Measurements from ENCODE around the gene SPPL3. TPM values are rescaled to one million over a fixed set of nuclear protein-coding genes. Genes with fewer than 3 reads are reported as not detected.
A peak's percentile ranks its signal among the peaks of the same experiment; 100 is the strongest.

The SPPL3 gene
- total and polyA plus RNA-seq, 4 donors, result 14.2 to 52.3 (median 29.6) TPM

DNA sequence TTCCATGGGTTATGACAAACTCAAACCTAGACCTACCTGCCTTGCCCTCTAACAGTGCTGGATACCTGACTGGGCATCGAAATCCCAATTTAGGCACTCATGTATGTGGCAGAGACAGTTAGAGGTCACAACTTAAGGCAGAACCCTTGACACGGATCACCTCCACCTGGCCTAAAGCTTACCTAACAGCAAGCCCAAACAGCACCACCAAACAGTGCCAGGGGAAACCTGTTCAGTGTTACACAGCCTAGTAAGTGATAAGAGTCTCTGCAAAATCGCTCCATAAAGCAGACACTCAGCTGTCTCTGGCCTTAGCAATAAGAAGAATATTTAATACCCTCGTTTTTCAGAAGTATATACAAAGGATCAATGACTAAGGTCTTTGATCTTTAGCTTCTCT, 77.8 kb downstream of the SPPL3 start:
- Histone ChIP-seq H3K4me3 (no peak overlapping the region), H3K4me1 (ENCODE audit: control insufficient read depth in 5 of 5, insufficient read depth in 5 of 5, low read length in 5 of 5) (peaks cover 0 to 28% (median 5%) of the 10 kb centered on the region in 5 donors), H3K9me3 (ENCODE audit: control insufficient read depth in 4 of 4, insufficient read depth in 3 of 4, low read length in 3 of 4) (no peaks in the 10 kb centered on the region), H3K36me3 (ENCODE audit: control insufficient read depth in 4 of 4, insufficient read depth in 4 of 4, low read length in 4 of 4) (no peaks in the 10 kb centered on the region), H3K9ac (ENCODE audit: insufficient read depth in 1 of 2, low read length in 2 of 2) (no peak overlapping the region), H3K27me3 (ENCODE audit: control insufficient read depth in 3 of 3, insufficient read depth in 3 of 3, low read length in 2 of 3) (no peaks in the 10 kb centered on the region), H3K27ac (ENCODE audit: low read depth in 1 of 2, low read length in 1 of 2) (peak overlapping the region in 1 of 2 donors; percentile 24)
- no peak for DNase-seq
- TF ChIP-seq, protein P1, sequence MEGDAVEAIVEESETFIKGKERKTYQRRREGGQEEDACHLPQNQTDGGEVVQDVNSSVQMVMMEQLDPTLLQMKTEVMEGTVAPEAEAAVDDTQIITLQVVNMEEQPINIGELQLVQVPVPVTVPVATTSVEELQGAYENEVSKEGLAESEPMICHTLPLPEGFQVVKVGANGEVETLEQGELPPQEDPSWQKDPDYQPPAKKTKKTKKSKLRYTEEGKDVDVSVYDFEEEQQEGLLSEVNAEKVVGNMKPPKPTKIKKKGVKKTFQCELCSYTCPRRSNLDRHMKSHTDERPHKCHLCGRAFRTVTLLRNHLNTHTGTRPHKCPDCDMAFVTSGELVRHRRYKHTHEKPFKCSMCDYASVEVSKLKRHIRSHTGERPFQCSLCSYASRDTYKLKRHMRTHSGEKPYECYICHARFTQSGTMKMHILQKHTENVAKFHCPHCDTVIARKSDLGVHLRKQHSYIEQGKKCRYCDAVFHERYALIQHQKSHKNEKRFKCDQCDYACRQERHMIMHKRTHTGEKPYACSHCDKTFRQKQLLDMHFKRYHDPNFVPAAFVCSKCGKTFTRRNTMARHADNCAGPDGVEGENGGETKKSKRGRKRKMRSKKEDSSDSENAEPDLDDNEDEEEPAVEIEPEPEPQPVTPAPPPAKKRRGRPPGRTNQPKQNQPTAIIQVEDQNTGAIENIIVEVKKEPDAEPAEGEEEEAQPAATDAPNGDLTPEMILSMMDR (IDR thresholded peaks at IDR 0.05; ENCODE audit: control extremely low read depth, extremely low read depth), result no peak
- no peak for ATAC-seq (ENCODE audit: insufficient read depth, low FRiP score)
- 76 to 79% methylated on average over 4 of the region's 4 CpGs for WGBS, 2 donors

DNA sequence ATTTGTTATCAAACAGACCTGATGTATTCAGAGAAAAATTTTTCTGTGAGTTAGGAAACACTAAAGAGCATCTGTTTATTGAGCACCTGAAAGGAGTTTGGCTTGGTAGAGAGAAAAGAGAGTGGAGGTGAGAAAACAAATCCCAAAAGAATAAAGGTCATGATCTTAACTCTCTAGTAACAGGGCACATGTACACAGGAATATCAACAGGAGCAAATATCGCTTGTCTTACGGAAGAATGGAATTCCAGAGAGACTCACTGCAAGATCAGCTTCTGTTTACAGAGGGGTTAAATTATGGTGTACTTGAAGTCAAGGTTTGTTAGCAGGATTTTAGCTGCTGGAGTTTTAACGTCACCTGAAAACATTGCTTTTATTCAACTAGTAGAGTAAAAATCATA, 78.8 kb downstream of the SPPL3 start:
- TF ChIP-seq, protein P1 (IDR thresholded peaks at IDR 0.05; ENCODE audit: control extremely low read depth, extremely low read depth), result no peak
- 77 to 83% methylated on average over 3 of the region's 3 CpGs for WGBS, 2 donors
- Histone ChIP-seq H3K4me3 (no peak overlapping the region), H3K27ac (ENCODE audit: low read depth in 1 of 2, low read length in 1 of 2) (no peak overlapping the region), H3K4me1 (ENCODE audit: control insufficient read depth in 5 of 5, insufficient read depth in 5 of 5, low read length in 5 of 5) (peaks cover 0 to 19% (median 0%) of the 10 kb centered on the region in 5 donors), H3K9me3 (ENCODE audit: control insufficient read depth in 4 of 4, insufficient read depth in 3 of 4, low read length in 3 of 4) (no peaks in the 10 kb centered on the region), H3K27me3 (ENCODE audit: control insufficient read depth in 3 of 3, insufficient read depth in 3 of 3, low read length in 2 of 3) (no peaks in the 10 kb centered on the region), H3K9ac (ENCODE audit: insufficient read depth in 1 of 2, low read length in 2 of 2) (no peak overlapping the region), H3K36me3 (ENCODE audit: control insufficient read depth in 4 of 4, insufficient read depth in 4 of 4, low read length in 4 of 4) (no peaks in the 10 kb centered on the region)
- no peak for ATAC-seq (ENCODE audit: insufficient read depth, low FRiP score)
- no peak for DNase-seq

DNA sequence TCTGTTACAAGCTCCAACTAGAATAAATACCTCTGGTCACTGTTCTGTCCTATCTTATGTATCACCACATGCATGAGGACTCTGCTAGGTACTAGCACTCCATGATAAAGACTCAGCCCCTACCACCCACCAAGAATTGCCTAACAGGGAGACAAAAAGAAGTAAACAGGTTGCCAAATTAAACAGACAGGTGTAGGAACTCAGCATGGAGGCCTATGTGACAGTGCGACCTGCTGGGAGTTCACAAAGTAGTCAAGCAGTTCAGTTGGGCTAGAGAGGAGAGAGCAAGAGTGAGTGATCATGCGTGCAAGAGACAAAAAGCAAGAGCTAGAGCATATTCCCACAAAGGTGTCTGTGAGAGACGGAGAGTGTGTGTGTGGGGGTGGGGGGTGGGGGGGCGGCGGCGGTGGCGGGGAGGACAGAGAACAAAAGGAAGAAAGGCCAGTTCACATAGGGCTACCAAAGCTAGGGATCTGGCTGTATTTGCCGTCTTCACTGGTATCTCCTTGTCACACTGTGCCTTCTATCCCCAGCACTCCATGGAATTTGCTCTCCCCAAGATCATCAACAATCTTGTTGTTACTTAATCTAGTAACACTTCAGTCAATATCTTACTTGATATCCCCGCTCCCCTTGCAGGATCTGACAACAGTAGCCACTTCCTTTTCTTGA, 81.2 kb downstream of the SPPL3 start:
- Histone ChIP-seq H3K9me3 (ENCODE audit: control insufficient read depth in 4 of 4, insufficient read depth in 3 of 4, low read length in 3 of 4) (no peaks in the 10 kb centered on the region), H3K4me3 (no peak overlapping the region), H3K27ac (ENCODE audit: low read depth in 1 of 2, low read length in 1 of 2) (no peak overlapping the region), H3K36me3 (ENCODE audit: control insufficient read depth in 4 of 4, insufficient read depth in 4 of 4, low read length in 4 of 4) (no peaks in the 10 kb centered on the region), H3K4me1 (ENCODE audit: control insufficient read depth in 5 of 5, insufficient read depth in 5 of 5, low read length in 5 of 5) (peaks cover 0 to 17% (median 0%) of the 10 kb centered on the region in 5 donors), H3K27me3 (ENCODE audit: control insufficient read depth in 3 of 3, insufficient read depth in 3 of 3, low read length in 2 of 3) (no peaks in the 10 kb centered on the region), H3K9ac (ENCODE audit: insufficient read depth in 1 of 2, low read length in 2 of 2) (no peak overlapping the region)
- no peak for ATAC-seq (ENCODE audit: insufficient read depth, low FRiP score)
- WGBS, 2 donors, result 65 to 67% methylated on average over 9 of the region's 9 CpGs
- TF ChIP-seq, protein P1 (IDR thresholded peaks at IDR 0.05; ENCODE audit: control extremely low read depth, extremely low read depth), result no peak
- DNase-seq, result no peak

DNA sequence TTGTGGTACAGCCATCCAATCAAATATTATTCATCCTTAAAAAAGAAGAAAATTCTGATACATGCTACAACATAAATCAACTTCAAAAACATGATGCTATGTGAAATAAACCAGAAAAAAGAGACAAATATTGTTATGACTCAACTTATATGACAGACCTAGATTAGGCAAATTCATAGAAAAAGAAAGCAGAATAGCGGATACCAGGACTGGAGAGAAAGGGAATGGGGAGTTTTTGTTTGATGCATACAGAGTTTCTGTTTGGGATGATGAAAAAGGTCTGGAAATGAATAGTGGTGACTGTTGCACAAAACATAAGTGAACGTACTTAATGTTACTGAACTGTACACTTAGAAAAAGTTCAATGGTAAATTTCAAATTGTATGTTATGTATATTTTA, 82.3 kb downstream of the SPPL3 start:
- ATAC-seq (ENCODE audit: insufficient read depth, low FRiP score) (no peak), DNase-seq (no peak)
- H3K4me3 ChIP-seq, result no peak overlapping the region
- no peak overlapping the region for H3K27ac ChIP-seq (ENCODE audit: low read depth in 1 of 2, low read length in 1 of 2)
- 86 to 89% methylated on average over 2 of the region's 2 CpGs for WGBS, 2 donors
- H3K9me3 ChIP-seq (ENCODE audit: control insufficient read depth in 4 of 4, insufficient read depth in 3 of 4, low read length in 3 of 4), result no peaks in the 10 kb centered on the region
- H3K4me1 ChIP-seq (ENCODE audit: control insufficient read depth in 5 of 5, insufficient read depth in 5 of 5, low read length in 5 of 5), result peaks cover 0 to 23% (median 0%) of the 10 kb centered on the region in 5 donors
- no peaks in the 10 kb centered on the region for H3K27me3 ChIP-seq (ENCODE audit: control insufficient read depth in 3 of 3, insufficient read depth in 3 of 3, low read length in 2 of 3)
- no peak overlapping the region for H3K9ac ChIP-seq (ENCODE audit: insufficient read depth in 1 of 2, low read length in 2 of 2)
- no peaks in the 10 kb centered on the region for H3K36me3 ChIP-seq (ENCODE audit: control insufficient read depth in 4 of 4, insufficient read depth in 4 of 4, low read length in 4 of 4)
- TF ChIP-seq, protein P1 (IDR thresholded peaks at IDR 0.05; ENCODE audit: control extremely low read depth, extremely low read depth), result no peak
